ENCODE measurements around the gene NTN4. TPM values are rescaled to one million over a fixed set of nuclear protein-coding genes. Genes with fewer than 3 reads are reported as not detected.

NTN4 gene
- total RNA-seq, 1 experiment from 2014 or later, result 0.17 TPM

- no peaks in the 10 kb centered on the region for H3K27me3 ChIP-seq (ENCODE audit: insufficient read depth, low read length)
Observed at GRCh38 chr12:95767703-95768102, 22.9 kb downstream of the NTN4 start.

More at GRCh38 chr12:95767703-95768102, 22.9 kb downstream of the NTN4 start:
- no peak overlapping the region for H4K5ac ChIP-seq (ENCODE audit: insufficient read length, low read depth, low read length)
- H2BK5ac ChIP-seq (ENCODE audit: insufficient read length, low read length), result no peak overlapping the region
- H3K9me3 Mint-ChIP-seq, result no peaks in the 10 kb centered on the region; a peak in 1 of 5 replicates
- H3K23ac ChIP-seq (ENCODE audit: insufficient read length, low read depth, low read length), result no peak overlapping the region
- H3K4me3 Mint-ChIP-seq, result no peak overlapping the region
- no peaks in the 10 kb centered on the region for H3K79me1 ChIP-seq (ENCODE audit: insufficient read depth, low read depth, low read length, poor library complexity, severe bottlenecking)
- H3K27me3 Mint-ChIP-seq (ENCODE audit: low read depth), result no peaks in the 10 kb centered on the region
- no peak overlapping the region for H3K56ac ChIP-seq (ENCODE audit: insufficient read length, low read depth, low read length)
- no peak overlapping the region for H2BK15ac ChIP-seq (ENCODE audit: low read depth, low read length)
- no peak overlapping the region for H4K8ac ChIP-seq (replicated peaks; ENCODE audit: insufficient read length, low read depth, low read length)
- no CpG with 5 or more reads among the region's 6 CpGs for WGBS (ENCODE audit: extremely low coverage, insufficient read length, low lambda C conversion rate)
- H4K91ac ChIP-seq (ENCODE audit: insufficient read length, low read depth, low read length), result no peak overlapping the region
- H3K14ac ChIP-seq (ENCODE audit: insufficient read depth, low read length), result no peak overlapping the region
- TF ChIP-seq CTCF (conservative IDR thresholded peaks at IDR 0.05), result no peak
- peaks cover 18 to 30% of the 10 kb centered on the region in 2 experiments for H3K4me1 Mint-ChIP-seq
- no peak overlapping the region for H2BK12ac ChIP-seq (ENCODE audit: insufficient read length, low read depth, low read length)
- no peak overlapping the region for H3K4me2 ChIP-seq (ENCODE audit: insufficient read depth, insufficient read length, low read length)
- no peak overlapping the region for H3K4ac ChIP-seq (ENCODE audit: low read depth, low read length)
- H3K36me3 Mint-ChIP-seq (ENCODE audit: insufficient read depth in 1 of 3, low read depth in 3 of 3), result no peaks in the 10 kb centered on the region; a peak in 1 of 7 replicates
- H3K9me3 ChIP-seq (ENCODE audit: control insufficient read depth, low read depth, low read length), result no peaks in the 10 kb centered on the region
- H2BK120ac ChIP-seq (ENCODE audit: low read depth, low read length, poor library complexity, severe bottlenecking), result no peak overlapping the region
- no peak overlapping the region for H3T11ph ChIP-seq (ENCODE audit: low read length)
- 0 out of 2 replicates have a peak, but pooled peaks cover 2% of the 10 kb centered on the region for H3K4me1 ChIP-seq (ENCODE audit: insufficient read depth, low read length)
- H3K27ac Mint-ChIP-seq, result no peak overlapping the region
- no peaks in the 10 kb centered on the region for H4K20me1 ChIP-seq (ENCODE audit: control insufficient read depth, insufficient read depth, insufficient read length)
- no peaks in the 10 kb centered on the region for H3K79me2 ChIP-seq (ENCODE audit: insufficient read depth, low read length)
- no peaks in the 10 kb centered on the region for H3K23me2 ChIP-seq (ENCODE audit: insufficient read length, low read depth, low read length, poor library complexity, severe bottlenecking)
- no peak overlapping the region for H3K18ac ChIP-seq (ENCODE audit: insufficient read length, low read depth, low read length)
- no peak overlapping the region for H3K9ac ChIP-seq (ENCODE audit: extremely low read depth, insufficient read length, low read length)
- H2AFZ ChIP-seq (ENCODE audit: low read length), result no peak overlapping the region
- no peak for DNase-seq
- no peak overlapping the region for H2BK20ac ChIP-seq (ENCODE audit: low read depth, low read length, poor library complexity, severe bottlenecking)
- H2AK5ac ChIP-seq (ENCODE audit: insufficient read length, low read length), result no peak overlapping the region
- H3K27ac ChIP-seq (ENCODE audit: insufficient read length, low read depth, low read length), result no peak overlapping the region
